Upper lobe of left lung (tissue), 6 donors: ENCODE data around the gene KRTAP5-8. TPM values are rescaled to one million over a fixed set of nuclear protein-coding genes. Genes with fewer than 3 reads are reported as not detected.
"Not testable (repeated sequence)": the region's sequence is repeated elsewhere in the genome, so short reads cannot be mapped to it uniquely, and the experiment has no call there.

Source experiments
- ATAC-seq, 2 donors: fragments of 200-7000 bp; cut with Tn5 transposase; one replicate each; pipeline ENCODE4 v1.9.1; 2022; ENCODE audit warnings: mild to moderate bottlenecking in 2 of 2, moderate library complexity in 2 of 2; ENCODE audit not compliant: low FRiP score in 2 of 2
- DNase-seq, 2 donors: peaks; one replicate each; pipeline ENCODE4 v3.0.0-alpha.2; 2019 to 2020
- H3K27ac ChIP-seq, 4 donors: fragments of 200-600 bp; sonication (generic); one replicate each; pipeline ENCODE4 v1.5.1; 2016 to 2019
- H3K27me3 ChIP-seq, 4 donors: fragments of 200-600 bp; sonication (generic); one replicate each; pipeline ENCODE4 v1.5.1; 2017 to 2019
- H3K36me3 ChIP-seq, 4 donors: fragments of 200-600 bp; sonication (generic); one replicate each; pipeline ENCODE4 v1.5.1; 2016 to 2019
- H3K4me1 ChIP-seq, 4 donors: fragments of 200-600 bp; sonication (generic); one replicate each; pipeline ENCODE4 v1.5.1; 2018 to 2019
- H3K4me3 ChIP-seq, 4 donors: fragments of 200-600 bp; sonication (generic); one replicate each; pipeline ENCODE4 v1.5.1; 2017 to 2019; ENCODE audit warnings: mild to moderate bottlenecking in 2 of 4, moderate library complexity in 1 of 4
- H3K9me3 ChIP-seq, 4 donors: fragments of 200-600 bp; sonication (generic); one replicate each; pipeline ENCODE4 v1.5.1; 2018 to 2019
- EP300 ChIP-seq, 4 donors: sonication (generic); formaldehyde crosslinking; IDR thresholded peaks; one replicate each; pipeline ENCODE4 v1.5.1; 2017; ENCODE audit warnings: antibody characterized with exemption in 4 of 4, control low read depth in 2 of 4
- POLR2A ChIP-seq, 4 donors: fragments of 450-650 bp; IDR thresholded peaks; one replicate each; pipeline ENCODE4 v1.5.1; 2016 to 2017; ENCODE audit warnings: antibody characterized with exemption in 4 of 4, mild to moderate bottlenecking in 2 of 4
- POLR2AphosphoS5 ChIP-seq, 2 donors: sonication (generic); formaldehyde crosslinking; IDR thresholded peaks; one replicate each; pipeline ENCODE4 v1.5.1; 2017; ENCODE audit warnings: antibody characterized with exemption in 2 of 2
- whole genome bisulfite sequencing, 2 donors: methylation state at CpG; one replicate each; pipeline ENCODE4 v1.1.5; 2017 to 2018; 5-methylcytosine and 5-hydroxymethylcytosine counted together
- total RNA-seq, 6 donors: library from RNA; depleted of rRNA in 4 of 6; stranded (reverse); fragments of >200 nt in 4 of 6; gene quantifications; one replicate each; pipeline versions ENCODE4 v1.1.0 to v1.2.1, GENCODE V29; 2016 to 2021
- TF ChIP-seq, protein P1 (sequence below), 6 experiments: fragments of 450-650 bp in 4 of 6; fragments of 200-600 bp in 2 of 6; sonication (generic) in 2 of 6; IDR thresholded peaks; one replicate each; pipeline ENCODE4 v1.5.1; 2016 to 2019; ENCODE audit warnings: antibody characterized with exemption in 6 of 6
- donor health status: DM: no; HTN: no; CAD: no; lungs with moderate emphysema.
- donor health status: DM: no; HTN: yes; CAD: no; lungs with severe emphysema.

Gene KRTAP5-8
- total RNA-seq, 6 donors from 2014 or later, result 0.23 to 7.3 (median 0.71) TPM; not detected in 2

DNA sequence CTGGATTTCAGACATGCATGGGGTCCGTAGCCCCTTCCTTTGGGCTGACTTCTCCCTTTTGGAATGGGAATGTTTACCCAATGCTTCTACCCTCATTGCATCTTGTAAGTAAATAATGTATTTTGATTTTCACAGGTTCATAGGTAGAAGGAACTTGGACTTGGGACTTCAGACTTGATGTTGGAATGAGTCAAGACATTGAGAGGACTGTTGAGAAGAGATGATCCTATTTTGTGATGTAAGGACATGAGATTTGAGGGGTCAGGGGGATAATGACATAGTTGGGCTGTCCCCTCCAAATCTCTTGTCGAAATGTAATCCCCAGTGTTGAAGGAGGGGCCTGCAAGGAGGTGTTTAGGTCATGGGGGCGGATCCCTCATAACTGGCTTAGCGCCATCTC lies 26.6 kb downstream of the KRTAP5-8 start:
- ATAC-seq, result no peak
- Histone ChIP-seq H3K9me3 (no peaks in the 10 kb centered on the region), H3K4me1 (no peaks in the 10 kb centered on the region), H3K27me3 (no peaks in the 10 kb centered on the region), H3K27ac (no peak overlapping the region), H3K4me3 (no peak overlapping the region), H3K36me3 (no peaks in the 10 kb centered on the region)
- 85 to 91% methylated on average over 4 of the region's 4 CpGs for WGBS, 2 donors
- TF ChIP-seq, protein P1, sequence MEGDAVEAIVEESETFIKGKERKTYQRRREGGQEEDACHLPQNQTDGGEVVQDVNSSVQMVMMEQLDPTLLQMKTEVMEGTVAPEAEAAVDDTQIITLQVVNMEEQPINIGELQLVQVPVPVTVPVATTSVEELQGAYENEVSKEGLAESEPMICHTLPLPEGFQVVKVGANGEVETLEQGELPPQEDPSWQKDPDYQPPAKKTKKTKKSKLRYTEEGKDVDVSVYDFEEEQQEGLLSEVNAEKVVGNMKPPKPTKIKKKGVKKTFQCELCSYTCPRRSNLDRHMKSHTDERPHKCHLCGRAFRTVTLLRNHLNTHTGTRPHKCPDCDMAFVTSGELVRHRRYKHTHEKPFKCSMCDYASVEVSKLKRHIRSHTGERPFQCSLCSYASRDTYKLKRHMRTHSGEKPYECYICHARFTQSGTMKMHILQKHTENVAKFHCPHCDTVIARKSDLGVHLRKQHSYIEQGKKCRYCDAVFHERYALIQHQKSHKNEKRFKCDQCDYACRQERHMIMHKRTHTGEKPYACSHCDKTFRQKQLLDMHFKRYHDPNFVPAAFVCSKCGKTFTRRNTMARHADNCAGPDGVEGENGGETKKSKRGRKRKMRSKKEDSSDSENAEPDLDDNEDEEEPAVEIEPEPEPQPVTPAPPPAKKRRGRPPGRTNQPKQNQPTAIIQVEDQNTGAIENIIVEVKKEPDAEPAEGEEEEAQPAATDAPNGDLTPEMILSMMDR (IDR thresholded peaks at IDR 0.05), result no peak
- TF ChIP-seq POLR2AphosphoS5 (IDR thresholded peaks at IDR 0.05), result no peak
- TF ChIP-seq POLR2A (IDR thresholded peaks at IDR 0.05), result no peak
- no peak for TF ChIP-seq EP300 (IDR thresholded peaks at IDR 0.05)
- no peak for DNase-seq

DNA sequence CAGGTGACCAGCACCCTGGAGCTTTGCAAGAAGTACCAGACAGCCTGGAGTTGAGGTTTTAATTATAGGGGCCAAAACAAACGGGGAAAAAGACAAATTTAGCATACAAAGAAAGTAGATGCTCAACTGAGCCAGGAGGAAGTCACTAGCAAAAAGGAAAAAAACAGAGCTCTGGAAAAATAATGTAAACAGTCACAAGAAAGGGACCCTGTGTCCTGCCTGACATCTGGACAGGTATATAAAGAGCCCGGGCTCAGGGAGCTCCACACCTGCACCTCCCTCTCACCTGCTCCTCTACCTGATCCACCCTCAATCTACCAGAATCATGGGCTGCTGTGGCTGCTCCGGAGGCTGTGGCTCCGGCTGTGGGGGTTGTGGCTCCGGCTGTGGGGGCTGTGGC lies 27.4 kb downstream of the KRTAP5-8 start, which contains the start of gene KRTAP5-10:
Gene KRTAP5-10 (plus strand): TSS at position 301 of the 400 bp plus-strand sequence. CDS start 25 bp downstream, at position 326.
- Histone ChIP-seq H3K27me3 (no peaks in the 10 kb centered on the region), H3K36me3 (no peaks in the 10 kb centered on the region), H3K9me3 (no peaks in the 10 kb centered on the region), H3K4me1 (no peaks in the 10 kb centered on the region), H3K4me3 (no peak within 1 kb of the TSS), H3K27ac (no peak within 1 kb of the TSS)
- TF ChIP-seq, protein P1 (IDR thresholded peaks at IDR 0.05), result no peak
- TF ChIP-seq EP300 (IDR thresholded peaks at IDR 0.05) (no peak), POLR2A (IDR thresholded peaks at IDR 0.05) (no peak), POLR2AphosphoS5 (IDR thresholded peaks at IDR 0.05) (no peak)
- 57 to 61% methylated on average over 3 of the region's 5 CpGs for WGBS, 2 donors
- no peak for DNase-seq
- ATAC-seq, result no peak

DNA sequence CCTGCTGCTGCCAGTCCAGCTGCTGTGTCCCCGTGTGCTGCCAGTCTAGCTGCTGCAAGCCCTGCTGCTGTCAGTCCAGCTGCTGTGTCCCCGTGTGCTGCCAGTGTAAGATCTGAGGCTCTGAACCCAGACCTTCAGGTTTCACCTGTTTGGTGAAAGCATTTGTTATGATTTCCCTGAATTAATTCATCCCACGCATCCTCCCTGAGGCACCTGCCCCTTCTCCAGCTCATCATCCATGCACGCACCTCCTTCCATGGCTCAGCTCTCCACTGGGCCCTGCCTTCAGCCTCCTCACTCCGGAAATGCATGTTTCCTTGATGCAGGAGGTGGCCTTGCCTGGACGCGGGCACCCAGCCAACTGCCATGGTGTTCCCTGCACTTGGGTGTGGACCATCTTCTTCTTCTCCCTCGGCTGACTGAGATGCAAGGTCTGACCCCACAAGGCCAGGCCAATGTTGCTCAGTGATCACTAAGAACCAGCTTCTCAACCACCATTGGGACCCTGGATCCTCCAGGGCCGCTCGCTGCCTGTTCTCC lies 28.3 kb downstream of the KRTAP5-8 start:
- Histone ChIP-seq H3K27me3 (no peaks in the 10 kb centered on the region), H3K9me3 (no peaks in the 10 kb centered on the region), H3K4me3 (no peak overlapping the region), H3K36me3 (no peaks in the 10 kb centered on the region), H3K27ac (no peak overlapping the region), H3K4me1 (no peaks in the 10 kb centered on the region)
- 74 to 83% methylated on average over 10 of the region's 10 CpGs for WGBS, 2 donors
- no peak for ATAC-seq
- TF ChIP-seq POLR2A (IDR thresholded peaks at IDR 0.05) (no peak), EP300 (IDR thresholded peaks at IDR 0.05) (no peak), POLR2AphosphoS5 (IDR thresholded peaks at IDR 0.05) (no peak)
- TF ChIP-seq, protein P1 (IDR thresholded peaks at IDR 0.05), result no peak
- DNase-seq, result no peak

DNA sequence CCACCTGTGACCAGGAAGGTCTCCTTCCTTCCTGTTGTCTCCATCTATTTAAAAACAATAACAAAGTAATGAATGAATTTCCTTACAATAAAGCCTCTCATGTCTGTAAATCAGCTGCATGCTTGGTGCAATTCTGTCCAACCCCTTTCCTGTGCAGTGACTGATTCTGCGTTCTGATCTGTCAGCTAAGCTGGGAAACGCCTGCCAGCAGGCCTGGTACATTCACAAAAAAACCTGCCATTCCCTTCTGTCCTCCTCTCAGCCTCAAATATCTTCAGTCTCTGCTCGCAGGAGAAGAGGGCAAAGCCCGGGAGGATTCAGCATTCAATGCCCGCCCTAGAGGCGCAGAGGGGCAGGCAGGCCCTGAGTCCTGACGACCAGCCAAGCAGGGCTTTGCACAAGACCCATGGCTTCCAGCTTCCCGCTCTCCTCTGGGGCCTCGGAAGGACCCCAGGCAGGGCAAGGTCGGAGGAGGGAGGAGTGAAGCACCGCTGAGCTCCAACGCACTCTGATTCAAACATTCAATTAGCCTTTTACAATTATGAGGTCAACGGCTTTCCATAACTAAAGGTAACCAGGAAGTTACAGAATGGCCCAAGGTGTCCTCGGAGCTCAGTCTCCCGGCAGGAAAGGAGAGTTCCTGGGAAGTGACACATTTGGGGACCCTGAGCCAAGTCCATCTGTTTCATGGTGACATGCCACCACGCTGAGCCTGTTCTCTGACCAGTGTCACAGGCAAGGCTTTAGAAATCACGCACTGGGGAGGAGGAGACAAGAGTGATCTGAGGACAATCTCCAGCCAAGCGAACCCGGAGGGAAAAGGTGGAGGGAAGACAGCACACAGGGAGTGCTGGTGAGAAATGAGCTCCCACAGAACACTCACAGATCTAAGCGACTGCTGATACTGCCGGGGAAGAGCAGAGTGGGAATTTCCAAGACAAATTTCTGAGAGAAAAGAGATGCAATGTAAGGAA lies 29.1 kb downstream of the KRTAP5-8 start:
- not testable (repeated sequence) for H3K27ac ChIP-seq, H3K4me3 ChIP-seq, H3K36me3 ChIP-seq, DNase-seq, ATAC-seq, H3K4me1 ChIP-seq, H3K27me3 ChIP-seq, H3K9me3 ChIP-seq
- 61 to 65% methylated on average over 13 to 19 of the region's 21 CpGs for WGBS, 2 donors

DNA sequence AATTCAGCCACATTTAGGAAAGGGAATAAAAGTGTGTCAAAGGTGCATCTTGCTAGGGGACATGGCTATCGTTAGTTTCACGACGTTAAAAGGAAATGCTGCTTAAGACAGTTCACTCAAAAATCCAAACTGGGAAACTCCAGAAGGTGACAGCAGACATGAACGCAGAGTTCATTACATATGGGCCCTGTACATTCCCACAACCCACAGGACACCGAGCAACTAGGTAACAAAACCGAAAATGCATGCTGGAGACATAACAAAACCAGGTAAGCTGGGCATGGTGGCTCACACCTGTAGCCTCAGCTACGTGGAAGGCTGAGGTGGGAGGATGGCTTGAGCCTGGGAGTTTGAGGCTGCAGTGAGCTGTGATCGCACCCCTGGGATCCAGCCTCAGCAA lies 29.8 kb downstream of the KRTAP5-8 start:
- H3K4me3 ChIP-seq, H3K4me1 ChIP-seq, H3K36me3 ChIP-seq, DNase-seq, H3K27me3 ChIP-seq, H3K27ac ChIP-seq, ATAC-seq, H3K9me3 ChIP-seq: not testable (repeated sequence)
- 67 to 70% methylated on average over 8 of the region's 8 CpGs for WGBS, 2 donors
